AG08396 (cell line): ENCODE data around the gene MYT1.
"Not testable (repeated sequence)": the region's sequence is repeated elsewhere in the genome, so short reads cannot be mapped to it uniquely, and the experiment has no call there.

ENCODE experiments used
- DNase-seq: peaks from one replicate; pipeline ENCODE4 v3.0.0; 2012; ENCODE audit warnings: low spot score, mixed read lengths

MYT1 gene

GRCh38 chr20:64276817-64277216 lies 112.6 kb downstream of the MYT1 start:
- no peak for DNase-seq

GRCh38 chr20:64277571-64278316 lies 113.5 kb downstream of the MYT1 start:
- no peak for DNase-seq

- no peak for DNase-seq
These were observed 114.0 kb downstream of the MYT1 start for GRCh38 chr20:64278317-64278681.

- DNase-seq, result no peak
These were observed 115.7 kb downstream of the MYT1 start for GRCh38 chr20:64279826-64280459.

- DNase-seq, result no peak
These were observed 116.2 kb downstream of the MYT1 start for GRCh38 chr20:64280460-64280843.

- no peak for DNase-seq
These were observed 119.4 kb downstream of the MYT1 start for GRCh38 chr20:64283646-64284045.

- DNase-seq, result not testable (repeated sequence)
These were observed 121.6 kb downstream of the MYT1 start for GRCh38 chr20:64285579-64286446.

- not testable (repeated sequence) for DNase-seq
These were observed 122.4 kb downstream of the MYT1 start for GRCh38 chr20:64286447-64287263.

GRCh38 chr20:64287264-64287590 lies 123.0 kb downstream of the MYT1 start:
- not testable (repeated sequence) for DNase-seq
